HG03280 (cell line): ENCODE measurements around the gene OSGEP.

Experiments
- ATAC-seq: cut with Tn5 transposase; IDR thresholded peaks from one replicate; pipeline ENCODE4 v1.9.1; 2021; ENCODE audit warnings: mild to moderate bottlenecking, moderate library complexity; ENCODE audit not compliant: unreplicated experiment

The OSGEP gene

GRCh38 chr14:20434701-20435581 is 19.7 kb downstream of the OSGEP start:
- ATAC-seq: no peak

GRCh38 chr14:20429801-20430669 is 24.6 kb downstream of the OSGEP start:
- ATAC-seq: no peak

DNA sequence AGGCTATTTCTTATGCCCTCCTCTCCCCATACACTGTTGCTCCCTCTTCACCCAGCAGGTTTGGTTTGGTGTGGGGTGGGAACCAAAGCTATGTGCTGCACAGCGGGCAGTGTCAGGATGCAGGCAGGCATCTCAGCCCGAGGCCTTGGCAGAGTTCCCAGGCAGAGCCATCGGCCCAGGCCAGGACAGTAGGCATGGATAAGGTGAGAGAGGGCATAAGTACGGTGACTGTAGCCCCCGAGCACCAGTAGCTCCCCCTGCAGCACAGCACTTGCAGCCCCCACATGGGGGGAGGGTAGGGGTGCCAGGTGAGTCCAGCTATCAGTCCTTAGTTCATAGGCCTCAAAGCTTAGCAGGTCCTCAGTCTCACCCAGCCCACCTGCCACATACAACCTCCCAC is 25.8 kb downstream of the OSGEP start:
- ATAC-seq: no peak

GRCh38 chr14:20428010-20428365 is 26.6 kb downstream of the OSGEP start:
- ATAC-seq: peak; percentile 24

DNA sequence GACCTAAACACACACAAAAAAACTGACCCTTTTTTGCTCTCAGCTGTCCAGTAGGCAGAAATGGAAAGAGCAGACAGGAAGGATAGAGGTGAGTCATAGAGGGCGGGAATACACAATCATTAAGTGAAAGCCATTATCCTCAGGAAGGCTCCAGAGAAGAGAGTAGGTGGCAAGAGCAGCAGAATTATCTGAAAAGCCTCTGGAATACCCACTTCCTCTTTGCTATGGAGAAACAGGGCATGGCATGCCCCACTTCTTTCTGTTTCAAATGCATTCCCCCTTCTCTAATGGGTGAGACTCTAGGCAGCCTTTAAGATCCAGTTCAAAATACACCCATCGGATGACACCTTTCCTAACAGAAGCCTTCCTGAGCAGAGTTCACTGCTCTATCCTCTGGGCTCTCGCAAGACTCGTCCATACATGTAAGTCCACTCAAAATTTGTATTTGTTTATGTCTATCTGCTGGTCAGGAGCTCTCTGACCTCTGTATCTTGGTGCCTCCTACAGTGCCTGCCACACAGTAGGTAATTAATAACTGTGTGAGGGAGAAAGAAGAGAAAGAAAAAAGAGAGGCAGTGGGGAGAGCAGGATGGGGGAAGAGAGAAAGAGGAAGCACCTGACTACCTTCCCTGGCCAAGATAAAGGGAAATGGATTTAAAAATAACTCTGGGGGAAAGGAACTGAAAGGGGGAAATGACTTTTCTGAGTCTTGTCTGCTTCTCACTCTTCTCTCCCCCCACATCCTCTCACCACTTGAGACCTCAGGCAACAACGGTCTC is 27.2 kb downstream of the OSGEP start:
- ATAC-seq: peak; percentile 56

DNA sequence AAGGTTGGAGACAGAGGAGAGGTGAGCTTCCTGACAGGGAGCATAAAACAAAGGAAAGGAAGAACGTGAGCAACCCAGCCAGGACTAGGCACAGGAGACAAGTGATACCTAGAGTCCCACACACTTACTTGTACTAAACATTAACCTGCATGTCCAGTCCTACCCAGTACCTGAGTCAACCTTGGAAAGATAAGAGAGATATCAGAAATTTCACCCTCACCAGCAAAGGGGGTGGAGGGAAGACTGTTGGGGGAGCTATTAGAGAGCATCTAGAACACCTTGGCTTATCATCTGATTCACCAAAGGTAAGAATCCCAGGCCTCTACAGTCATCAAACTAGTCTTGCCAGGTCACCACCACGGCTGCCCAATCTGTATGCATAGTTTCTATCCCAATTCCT is 29.8 kb downstream of the OSGEP start:
- ATAC-seq: no peak

GRCh38 chr14:20422886-20423285 is 31.7 kb downstream of the OSGEP start:
- ATAC-seq: no peak

- ATAC-seq: no peak
Observed at GRCh38 chr14:20421267-20421666, 33.3 kb downstream of the OSGEP start.

DNA sequence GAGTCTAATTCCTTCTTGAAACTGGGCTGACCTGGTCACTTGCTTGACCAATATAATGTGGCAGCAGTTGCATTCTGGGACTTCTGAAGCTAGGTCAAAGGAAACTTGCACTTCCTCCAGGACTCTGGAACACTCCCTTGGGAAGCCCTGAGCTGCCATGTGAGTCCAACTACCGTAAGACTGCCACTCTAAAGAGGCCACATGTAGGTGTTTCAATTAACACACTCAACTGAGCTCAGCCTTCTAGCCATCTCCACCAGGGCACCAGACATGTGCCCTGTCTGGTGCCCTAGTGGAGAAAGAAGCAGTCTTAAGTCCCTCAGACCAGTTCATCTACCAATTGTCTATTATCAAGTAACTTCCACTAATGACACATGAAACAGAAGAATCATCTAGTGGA is 35.2 kb downstream of the OSGEP start:
- ATAC-seq: no peak

GRCh38 chr14:20418501-20418909 is 36.1 kb downstream of the OSGEP start:
- no peak for ATAC-seq

DNA sequence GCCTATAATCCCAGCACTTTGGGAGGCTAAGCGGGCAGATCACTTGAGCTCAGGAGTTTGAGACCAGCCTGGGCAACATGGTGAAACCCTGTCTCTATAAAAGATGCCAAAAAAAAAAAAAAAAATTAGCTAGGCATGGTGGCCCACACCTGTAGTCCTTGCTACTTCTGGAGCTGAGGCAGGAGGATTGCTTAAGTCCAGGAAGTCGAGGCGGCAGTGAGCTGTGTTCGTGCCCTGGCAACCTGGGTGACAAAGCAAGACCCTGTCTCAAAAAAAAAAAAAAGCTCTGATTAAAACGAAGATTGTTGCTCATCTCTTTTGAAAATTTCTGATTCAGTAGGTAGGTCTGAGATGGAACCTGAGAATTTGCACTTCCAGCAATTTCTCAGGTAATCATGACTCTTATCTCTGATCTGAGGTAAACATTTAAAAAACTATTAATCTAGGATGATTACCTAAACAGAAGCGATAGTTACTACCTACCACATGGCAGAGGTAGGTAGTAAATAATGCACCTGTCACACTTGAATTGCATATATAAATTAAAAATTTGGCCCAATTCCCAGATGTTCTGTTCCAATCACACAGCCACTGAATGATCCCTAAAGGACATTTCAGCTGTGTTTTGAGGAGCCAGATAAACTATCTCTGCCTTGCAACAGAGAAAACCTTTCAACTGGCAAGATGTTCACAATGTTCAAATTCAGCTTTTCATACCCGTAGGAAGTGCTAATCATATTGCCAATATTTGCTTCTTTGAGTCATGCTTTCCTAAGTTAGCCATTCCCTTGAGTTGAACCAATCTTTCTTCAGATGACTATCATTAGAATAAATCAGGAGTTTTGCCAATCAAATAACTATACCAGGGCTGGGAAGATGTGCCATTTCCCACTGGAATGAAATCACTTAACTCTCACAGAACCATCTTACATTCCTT is 37.1 kb downstream of the OSGEP start:
- no peak for ATAC-seq

GRCh38 chr14:20416223-20416622 is 38.4 kb downstream of the OSGEP start:
- ATAC-seq: no peak

- peak; percentile 33 for ATAC-seq
Observed at GRCh38 chr14:20415782-20416206, 38.8 kb downstream of the OSGEP start.

GRCh38 chr14:20413744-20414082 is 40.9 kb downstream of the OSGEP start:
- no peak for ATAC-seq

DNA sequence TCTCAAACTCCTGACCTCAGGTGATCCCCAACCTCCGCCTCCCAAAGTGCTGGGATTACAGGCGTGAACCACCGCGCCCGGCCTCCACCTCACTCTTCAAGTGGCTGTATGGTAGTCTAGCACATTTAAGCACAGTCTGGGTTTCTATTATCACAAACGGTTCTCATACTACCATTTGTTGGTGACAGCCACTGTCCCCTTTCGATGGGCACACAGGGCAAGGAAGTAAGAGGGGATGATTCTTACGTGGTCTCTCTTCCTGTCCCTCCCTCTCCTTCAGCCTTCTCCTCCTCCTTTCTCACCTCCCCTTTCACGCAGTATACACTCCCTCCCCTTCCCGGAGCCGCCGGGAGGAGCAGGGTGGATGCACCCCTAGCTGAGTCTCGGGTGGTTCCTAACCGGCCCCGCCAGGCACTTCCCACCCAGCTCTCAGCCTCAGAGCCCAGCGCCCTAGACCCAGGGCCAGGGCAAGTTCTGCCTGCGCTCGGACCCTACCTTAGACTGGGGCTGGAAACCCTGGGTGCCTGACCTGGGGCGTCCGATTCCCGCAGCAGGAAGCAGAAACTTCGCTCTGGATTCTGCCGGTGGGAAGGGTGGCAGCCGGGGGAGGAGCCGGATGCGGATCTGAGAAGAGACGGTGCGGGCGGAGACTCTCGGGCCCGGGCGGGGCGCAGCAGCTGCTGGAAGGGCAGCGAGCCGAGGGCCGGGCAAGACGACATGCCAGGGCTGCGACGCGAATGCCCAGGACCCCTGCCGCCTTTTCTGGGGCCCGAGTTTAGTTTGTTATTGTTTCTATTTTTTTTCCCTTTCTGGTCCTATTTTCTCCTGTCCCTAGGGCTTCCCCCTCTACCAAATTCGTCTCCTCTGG is 41.5 kb downstream of the OSGEP start, which contains the start of gene TEP1:
Gene TEP1 (minus strand): TSS at position 626 of the 868 bp plus-strand sequence. CDS start 5,062 bp downstream, outside the sequence.
- ATAC-seq: peak; percentile 73

- peak; percentile 72 for ATAC-seq
Observed at GRCh38 chr14:20412411-20412810, 42.2 kb downstream of the OSGEP start.

GRCh38 chr14:20409226-20409625 is 45.4 kb downstream of the OSGEP start:
- ATAC-seq: no peak

DNA sequence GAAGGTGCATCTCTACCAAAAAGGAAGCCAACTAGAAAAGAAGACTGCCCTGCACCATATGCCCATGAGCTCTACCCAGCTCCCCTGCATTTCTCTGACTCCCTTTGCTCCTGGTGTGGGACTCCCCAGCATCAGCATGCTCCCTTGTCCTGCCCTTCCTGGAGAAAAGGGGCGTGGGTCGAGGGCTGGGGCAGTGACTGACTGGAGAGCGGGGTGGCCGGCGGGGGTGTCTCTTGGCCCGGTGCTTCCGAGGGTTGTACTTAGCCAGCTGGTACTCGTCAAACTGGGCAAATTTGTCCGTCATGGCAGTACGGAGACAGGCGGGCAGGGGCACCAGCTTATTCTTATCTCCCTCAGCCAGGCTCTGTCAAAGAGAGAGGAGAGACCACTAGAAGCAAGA is 51.1 kb downstream of the OSGEP start:
- ATAC-seq: no peak

DNA sequence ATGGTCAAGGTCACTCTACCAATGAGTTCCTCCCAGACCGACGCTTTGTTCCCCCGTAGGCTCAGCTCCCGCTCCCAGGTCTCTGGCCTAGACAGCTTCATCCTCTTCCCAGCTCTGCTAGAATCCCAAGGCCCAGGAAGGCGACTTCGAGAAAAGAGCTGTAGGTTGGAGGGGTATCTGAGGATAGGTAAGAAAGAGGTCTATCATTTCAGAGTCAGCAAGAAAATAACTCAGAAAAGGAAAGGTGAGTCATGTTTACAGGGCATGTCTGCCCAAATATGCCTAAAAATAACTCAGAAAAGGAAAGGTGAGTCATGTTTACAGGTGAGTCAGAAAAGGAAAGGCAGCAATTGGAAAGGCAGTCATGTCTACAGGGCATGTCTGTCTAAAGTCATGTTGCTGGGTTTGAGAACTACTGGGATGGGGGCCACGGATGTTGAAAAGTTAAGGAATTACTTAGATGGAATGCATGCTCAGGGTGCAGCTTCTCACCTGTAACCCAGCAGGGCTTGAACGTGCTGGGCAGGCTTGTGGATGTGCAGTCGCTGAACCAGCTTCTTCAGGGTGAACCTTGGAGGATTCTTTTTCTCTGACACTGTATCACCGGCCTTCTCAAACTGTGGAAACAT is 53.5 kb downstream of the OSGEP start:
- ATAC-seq: no peak
